ENCODE results near the gene MCTP1. TPM values are rescaled to one million over a fixed set of nuclear protein-coding genes. Genes with fewer than 3 reads are reported as not detected.

The MCTP1 gene
- total RNA-seq, 1 experiment from 2014 or later = 0.44 TPM

- ChIA-PET CTCF (interaction anchor here (0.8 kb wide), 1 partner anchor 19 kb away, joined by 3 read pairs; no protein-coding TSS in a partner anchor), POLR2A (no interaction called here), RAD21 (ENCODE audit: low non-redundant PET in 1 of 2, low total read pairs in 2 of 2, uncharacterized antibody in 2 of 2, unreplicated experiment in 2 of 2) (no interaction called here)
- Histone ChIP-seq H3K9ac (ENCODE audit: low read length) (no peak overlapping the region), H3K27me3 (ENCODE audit: insufficient read depth, low read length) (no peaks in the 10 kb centered on the region), H3K9me2 (ENCODE audit: insufficient read depth) (no peaks in the 10 kb centered on the region), H3K4me1 (ENCODE audit: control insufficient read depth in 1 of 2, insufficient read depth in 2 of 2, low read length in 2 of 2) (peaks cover 0 to 5% of the 10 kb centered on the region in 2 experiments; a peak in 1 of 4 replicates), H3K27ac (ENCODE audit: low read depth, low read length) (no peak overlapping the region), H3K79me2 (ENCODE audit: insufficient read depth, low read length) (no peaks in the 10 kb centered on the region), H2AFZ (ENCODE audit: low read depth, low read length, poor library complexity, severe bottlenecking) (no peak overlapping the region), H3K4me2 (ENCODE audit: low read length) (no peak overlapping the region), H3K9me3 (ENCODE audit: control insufficient read depth in 1 of 2, insufficient read depth in 1 of 2, low read depth in 1 of 2, low read length in 2 of 2) (no peaks in the 10 kb centered on the region), H3K36me3 (ENCODE audit: control insufficient read depth in 1 of 2, insufficient read depth in 2 of 2, low read length in 2 of 2) (no peaks in the 10 kb centered on the region), H4K20me1 (ENCODE audit: insufficient read depth) (no peaks in the 10 kb centered on the region), H3K4me3 (replicated peaks in 1 of 2; ENCODE audit: low read depth in 1 of 2, low read length in 2 of 2) (no peak overlapping the region)
- DNase-seq (ENCODE audit: low read depth, low spot score) (no peak), ATAC-seq (no peak)
- BruUV-seq (replicated peaks) = no TSS peak
- no peak for TF ChIP-seq CEBPB (IDR thresholded peaks at IDR 0.05; ENCODE audit: low read depth)
- TF ChIP-seq JUND (IDR thresholded peaks at IDR 0.05) = no peak
- no peak for TF ChIP-seq EZH2 (IDR thresholded peaks at IDR 0.05)
- TF ChIP-seq RAD21 (IDR thresholded peaks at IDR 0.05; ENCODE audit: low read depth) = no peak
- no peak for TF ChIP-seq SP1 (IDR thresholded peaks at IDR 0.05; ENCODE audit: low read depth)
- no peak for TF ChIP-seq ELF1 (IDR thresholded peaks at IDR 0.05; ENCODE audit: borderline replicate concordance, low read depth)
- no peak for TF ChIP-seq CBX3 (IDR thresholded peaks at IDR 0.05; ENCODE audit: low read depth)
- intact Hi-C loops (cut with micrococcal nuclease) = no loop called here
Measured at GRCh38 chr5:94793113-94793815, 491.6 kb downstream of the MCTP1 start.

- no peaks in the 10 kb centered on the region for H3K36me3 ChIP-seq (ENCODE audit: control insufficient read depth in 1 of 2, insufficient read depth in 2 of 2, low read length in 2 of 2)
- H3K4me3 ChIP-seq (replicated peaks in 1 of 2; ENCODE audit: low read depth in 1 of 2, low read length in 2 of 2) = no peak overlapping the region
- no peaks in the 10 kb centered on the region for H4K20me1 ChIP-seq (ENCODE audit: insufficient read depth)
- intact Hi-C loops (cut with micrococcal nuclease) = no loop called here
- peaks cover 0 to 8% of the 10 kb centered on the region in 2 experiments; a peak in 1 of 4 replicates for H3K4me1 ChIP-seq (ENCODE audit: control insufficient read depth in 1 of 2, insufficient read depth in 2 of 2, low read length in 2 of 2)
- H3K9me2 ChIP-seq (ENCODE audit: insufficient read depth) = no peaks in the 10 kb centered on the region
- H3K9ac ChIP-seq (ENCODE audit: low read length) = no peak overlapping the region
- ATAC-seq (no peak), DNase-seq (ENCODE audit: low read depth, low spot score) (no peak)
- H3K9me3 ChIP-seq (ENCODE audit: control insufficient read depth in 1 of 2, insufficient read depth in 1 of 2, low read depth in 1 of 2, low read length in 2 of 2) = no peaks in the 10 kb centered on the region
- H3K79me2 ChIP-seq (ENCODE audit: insufficient read depth, low read length) = no peaks in the 10 kb centered on the region
- CTCF ChIA-PET = no interaction called here
- no peak overlapping the region for H3K4me2 ChIP-seq (ENCODE audit: low read length)
- H2AFZ ChIP-seq (ENCODE audit: low read depth, low read length, poor library complexity, severe bottlenecking) = no peak overlapping the region
- BruUV-seq (replicated peaks) = no TSS peak
- H3K27ac ChIP-seq (ENCODE audit: low read depth, low read length) = no peak overlapping the region
- no peaks in the 10 kb centered on the region for H3K27me3 ChIP-seq (ENCODE audit: insufficient read depth, low read length)
- RAD21 ChIA-PET (ENCODE audit: low non-redundant PET in 1 of 2, low total read pairs in 2 of 2, uncharacterized antibody in 2 of 2, unreplicated experiment in 2 of 2) = no interaction called here
- POLR2A ChIA-PET = no interaction called here
- TF ChIP-seq SIN3A (IDR thresholded peaks at IDR 0.05; ENCODE audit: low read depth) (no peak), YY1 (IDR thresholded peaks at IDR 0.05; ENCODE audit: extremely low read depth, insufficient replicate concordance, low read depth, low read length) (no peak), TCF7L2 (IDR thresholded peaks at IDR 0.05; ENCODE audit: borderline replicate concordance, extremely low read depth, insufficient read depth, insufficient read length) (no peak), SP1 (IDR thresholded peaks at IDR 0.05; ENCODE audit: low read depth) (no peak), RAD21 (IDR thresholded peaks at IDR 0.05; ENCODE audit: low read depth) (no peak), ZFX (IDR thresholded peaks at IDR 0.05) (no peak), EGR1 (IDR thresholded peaks at IDR 0.05; ENCODE audit: low read depth) (no peak), ELF1 (IDR thresholded peaks at IDR 0.05; ENCODE audit: borderline replicate concordance, low read depth) (no peak), SRF (IDR thresholded peaks at IDR 0.05; ENCODE audit: low read depth) (no peak), JUND (IDR thresholded peaks at IDR 0.05) (no peak), ZBTB33 (IDR thresholded peaks at IDR 0.05; ENCODE audit: extremely low read depth, insufficient replicate concordance, low read length) (no peak)
- TF ChIP-seq, protein P1, sequence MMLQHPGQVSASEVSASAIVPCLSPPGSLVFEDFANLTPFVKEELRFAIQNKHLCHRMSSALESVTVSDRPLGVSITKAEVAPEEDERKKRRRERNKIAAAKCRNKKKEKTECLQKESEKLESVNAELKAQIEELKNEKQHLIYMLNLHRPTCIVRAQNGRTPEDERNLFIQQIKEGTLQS (IDR thresholded peaks at IDR 0.05) = no peak
- TF ChIP-seq, protein P2, sequence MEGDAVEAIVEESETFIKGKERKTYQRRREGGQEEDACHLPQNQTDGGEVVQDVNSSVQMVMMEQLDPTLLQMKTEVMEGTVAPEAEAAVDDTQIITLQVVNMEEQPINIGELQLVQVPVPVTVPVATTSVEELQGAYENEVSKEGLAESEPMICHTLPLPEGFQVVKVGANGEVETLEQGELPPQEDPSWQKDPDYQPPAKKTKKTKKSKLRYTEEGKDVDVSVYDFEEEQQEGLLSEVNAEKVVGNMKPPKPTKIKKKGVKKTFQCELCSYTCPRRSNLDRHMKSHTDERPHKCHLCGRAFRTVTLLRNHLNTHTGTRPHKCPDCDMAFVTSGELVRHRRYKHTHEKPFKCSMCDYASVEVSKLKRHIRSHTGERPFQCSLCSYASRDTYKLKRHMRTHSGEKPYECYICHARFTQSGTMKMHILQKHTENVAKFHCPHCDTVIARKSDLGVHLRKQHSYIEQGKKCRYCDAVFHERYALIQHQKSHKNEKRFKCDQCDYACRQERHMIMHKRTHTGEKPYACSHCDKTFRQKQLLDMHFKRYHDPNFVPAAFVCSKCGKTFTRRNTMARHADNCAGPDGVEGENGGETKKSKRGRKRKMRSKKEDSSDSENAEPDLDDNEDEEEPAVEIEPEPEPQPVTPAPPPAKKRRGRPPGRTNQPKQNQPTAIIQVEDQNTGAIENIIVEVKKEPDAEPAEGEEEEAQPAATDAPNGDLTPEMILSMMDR (IDR thresholded peaks at IDR 0.05 in 2 of 3, conservative IDR thresholded peaks at IDR 0.05 in 1 of 3; ENCODE audit: borderline replicate concordance in 1 of 3, insufficient read depth in 1 of 3, low read depth in 2 of 3, low read length in 2 of 3) = no peak
Measured at GRCh38 chr5:94791829-94792228, 493.1 kb downstream of the MCTP1 start.

All from HCT116 (cell line).